Measurements from ENCODE around the gene TMPRSS5. TPM values are rescaled to one million over a fixed set of nuclear protein-coding genes. Genes with fewer than 3 reads are reported as not detected.
A peak's percentile ranks its signal among the peaks of the same experiment; 100 is the strongest.

TMPRSS5 gene
- total RNA-seq, result 1 to 10 TPM; 1.2 to 4.9 (median 1.8) TPM

- Histone ChIP-seq H3K4me3 (no peak within 1 kb of the TSS), H3K27ac (peak within 1 kb of the TSS; percentile 69), H3K36me3 (no peaks in the 10 kb centered on the region), H3K4me1 (no peaks in the 10 kb centered on the region), H3K9me3 (peaks cover 7% of the 10 kb centered on the region), H3K27me3 (no peaks in the 10 kb centered on the region)
- TF ChIP-seq EP300 (IDR thresholded peaks at IDR 0.05) (no peak), POLR2A (IDR thresholded peaks at IDR 0.05) (no peak), POLR2AphosphoS5 (IDR thresholded peaks at IDR 0.05) (no peak), CTCF (IDR thresholded peaks at IDR 0.05) (no peak)
- WGBS, result 71% methylated on average over 7 of the region's 7 CpGs
- no peak for DNase-seq (ENCODE audit: low spot score in 2 of 2)
These were observed at the start of gene TMPRSS5 for GRCh38 chr11:113705871-113706655. TMPRSS5 (minus strand) TSS chr11:113706308; CDS start chr11:113706224, 84 bp downstream.

GRCh38 chr11:113752932-113753331 is 46.8 kb upstream of the TMPRSS5 start:
- Histone ChIP-seq H3K27ac (no peak overlapping the region), H3K4me3 (no peak overlapping the region), H3K27me3 (no peaks in the 10 kb centered on the region), H3K4me1 (no peaks in the 10 kb centered on the region), H3K9me3 (no peaks in the 10 kb centered on the region), H3K36me3 (peaks cover 55% of the 10 kb centered on the region)
- no peak for DNase-seq (ENCODE audit: low spot score in 2 of 2)
- 100% methylated on average over 3 of the region's 3 CpGs for WGBS
- TF ChIP-seq POLR2AphosphoS5 (IDR thresholded peaks at IDR 0.05), result no peak
- TF ChIP-seq EP300 (IDR thresholded peaks at IDR 0.05), result no peak
- no peak for TF ChIP-seq POLR2A (IDR thresholded peaks at IDR 0.05)
- TF ChIP-seq CTCF (IDR thresholded peaks at IDR 0.05), result no peak

GRCh38 chr11:113736323-113736722 is 30.2 kb upstream of the TMPRSS5 start:
- DNase-seq (ENCODE audit: low spot score in 2 of 2), result no peak
- Histone ChIP-seq H3K4me3 (no peak overlapping the region), H3K4me1 (no peaks in the 10 kb centered on the region), H3K36me3 (peaks cover 79% of the 10 kb centered on the region), H3K9me3 (no peaks in the 10 kb centered on the region), H3K27ac (no peak overlapping the region), H3K27me3 (no peaks in the 10 kb centered on the region)
- TF ChIP-seq CTCF (IDR thresholded peaks at IDR 0.05), result no peak
- TF ChIP-seq POLR2AphosphoS5 (IDR thresholded peaks at IDR 0.05), result no peak
- TF ChIP-seq POLR2A (IDR thresholded peaks at IDR 0.05), result no peak
- no peak for TF ChIP-seq EP300 (IDR thresholded peaks at IDR 0.05)
- WGBS, result 84% methylated on average over 1 of the region's 1 CpG

GRCh38 chr11:113732092-113732491 is 26.0 kb upstream of the TMPRSS5 start:
- H3K4me3 ChIP-seq, result no peak overlapping the region
- no peaks in the 10 kb centered on the region for H3K4me1 ChIP-seq
- TF ChIP-seq POLR2A (IDR thresholded peaks at IDR 0.05) (no peak), EP300 (IDR thresholded peaks at IDR 0.05) (no peak), CTCF (IDR thresholded peaks at IDR 0.05) (no peak), POLR2AphosphoS5 (IDR thresholded peaks at IDR 0.05) (no peak)
- no peak overlapping the region for H3K27ac ChIP-seq
- 92% methylated on average over 5 of the region's 5 CpGs for WGBS
- H3K9me3 ChIP-seq, result no peaks in the 10 kb centered on the region
- peaks cover 45% of the 10 kb centered on the region for H3K36me3 ChIP-seq
- no peak for DNase-seq (ENCODE audit: low spot score in 2 of 2)
- no peaks in the 10 kb centered on the region for H3K27me3 ChIP-seq

GRCh38 chr11:113730887-113731726 is 25.0 kb upstream of the TMPRSS5 start:
- H3K4me1 ChIP-seq, result no peaks in the 10 kb centered on the region
- peaks cover 35% of the 10 kb centered on the region for H3K36me3 ChIP-seq
- 48% methylated on average over 4 of the region's 4 CpGs for WGBS
- TF ChIP-seq POLR2AphosphoS5 (IDR thresholded peaks at IDR 0.05), result no peak
- TF ChIP-seq CTCF (IDR thresholded peaks at IDR 0.05), result peak; percentile 24 to 25
- no peak for TF ChIP-seq POLR2A (IDR thresholded peaks at IDR 0.05)
- TF ChIP-seq EP300 (IDR thresholded peaks at IDR 0.05), result no peak
- H3K27ac ChIP-seq, result no peak overlapping the region
- no peaks in the 10 kb centered on the region for H3K9me3 ChIP-seq
- no peaks in the 10 kb centered on the region for H3K27me3 ChIP-seq
- no peak overlapping the region for H3K4me3 ChIP-seq
- DNase-seq (ENCODE audit: low spot score in 2 of 2), result no peak

All from suprapubic skin (tissue), 4 donors.